Colonic mucosa (tissue), 4 donors: ENCODE data around the gene HIPK2. TPM values are rescaled to one million over a fixed set of nuclear protein-coding genes. Genes with fewer than 3 reads are reported as not detected.
"Not testable (repeated sequence)": the region's sequence is repeated elsewhere in the genome, so short reads cannot be mapped to it uniquely, and the experiment has no call there.

Experiments
- DNase-seq: peaks from one replicate; pipeline ENCODE4 v3.0.0-alpha.2; 2020
- H3K27ac ChIP-seq: fragments of 200-600 bp; one replicate; pipeline ENCODE4 v1.8.0; 2021
- H3K27me3 ChIP-seq: fragments of 200-600 bp; one replicate; pipeline ENCODE4 v1.8.0; 2021
- H3K36me3 ChIP-seq: fragments of 200-600 bp; one replicate; pipeline ENCODE4 v1.8.0; 2021
- H3K4me1 ChIP-seq: fragments of 200-600 bp; one replicate; pipeline ENCODE4 v1.8.0; 2021; ENCODE audit warnings: mild to moderate bottlenecking
- H3K4me3 ChIP-seq: fragments of 200-600 bp; one replicate; pipeline ENCODE4 v1.8.0; 2021
- H3K9ac ChIP-seq, 2 donors: one replicate each; pipeline ENCODE4 v1.7.0; 2013; ENCODE audit warnings: control low read depth in 2 of 2, low read depth in 2 of 2, low read length in 2 of 2
- H3K9me3 ChIP-seq: fragments of 200-600 bp; one replicate; pipeline ENCODE4 v1.8.0; 2021
- intact Hi-C: fragments of 100-400 bp; cut with DNase I; formaldehyde crosslinking; loops from one replicate; pipeline ENCODE4 v1.14.1; 2022
- total RNA-seq, 2 donors: library from RNA; stranded (reverse); fragmentation: NEBNext Ultra II Directional in 1 of 2; extraction: Animal tissue kit (Norgen Biotek cat#: 25700) in 1 of 2; gene quantifications; one replicate each; pipeline ENCODE4 v1.2.1, GENCODE V29; 2021
- TF ChIP-seq, protein P1 (sequence below): fragments of 200-600 bp; IDR thresholded peaks from one replicate; pipeline ENCODE4 v1.8.0; 2022; ENCODE audit warnings: antibody characterized with exemption, mild to moderate bottlenecking
- donor health status: healthy.
- donor health status: DM: no; HTN: no; CAD: no.
- donor health status: DM: no; HTN: no; CAD: no.

HIPK2 gene
- total RNA-seq, 2 donors from 2014 or later: 25.3 to 28.4 TPM

DNA sequence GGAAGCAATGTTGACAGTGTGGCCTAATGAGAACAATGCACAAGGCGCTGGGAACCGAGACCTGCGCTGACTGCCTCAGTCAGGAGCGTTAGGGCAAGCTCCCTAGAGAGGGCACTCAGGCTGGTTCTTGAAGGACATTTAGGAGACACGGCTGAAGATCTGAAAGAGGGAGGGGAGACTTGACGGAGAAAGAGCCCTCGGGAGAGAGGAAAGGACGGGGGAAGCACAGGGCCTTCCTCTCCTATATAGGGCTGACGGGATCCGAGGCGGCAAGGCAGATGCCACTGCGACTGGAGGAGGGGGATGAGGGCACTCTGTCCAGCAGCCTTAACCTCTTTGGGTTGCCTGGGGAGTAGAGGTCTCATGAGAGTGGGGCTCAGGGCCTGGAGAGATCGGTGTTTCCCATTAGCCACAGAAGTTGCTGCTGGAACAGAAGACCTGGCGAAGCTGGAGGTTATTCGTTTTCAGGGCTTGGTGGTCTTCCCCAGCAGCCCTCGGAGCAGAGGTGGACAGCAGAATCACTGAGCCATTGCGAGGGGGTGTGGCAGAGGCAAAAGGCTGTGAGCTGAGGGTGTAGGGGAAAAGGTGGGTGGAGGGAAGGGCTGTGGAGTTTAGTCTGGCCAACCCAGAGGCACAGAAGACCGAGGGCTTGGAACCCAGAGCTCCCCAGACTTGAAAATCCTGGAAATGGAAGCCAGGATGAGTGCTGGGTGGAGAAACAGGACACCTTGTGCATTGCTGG, 218.3 kb downstream of the HIPK2 start:
- no peak overlapping the region for H3K4me3 ChIP-seq
- no peak overlapping the region for H3K9ac ChIP-seq
- TF ChIP-seq, protein P1, sequence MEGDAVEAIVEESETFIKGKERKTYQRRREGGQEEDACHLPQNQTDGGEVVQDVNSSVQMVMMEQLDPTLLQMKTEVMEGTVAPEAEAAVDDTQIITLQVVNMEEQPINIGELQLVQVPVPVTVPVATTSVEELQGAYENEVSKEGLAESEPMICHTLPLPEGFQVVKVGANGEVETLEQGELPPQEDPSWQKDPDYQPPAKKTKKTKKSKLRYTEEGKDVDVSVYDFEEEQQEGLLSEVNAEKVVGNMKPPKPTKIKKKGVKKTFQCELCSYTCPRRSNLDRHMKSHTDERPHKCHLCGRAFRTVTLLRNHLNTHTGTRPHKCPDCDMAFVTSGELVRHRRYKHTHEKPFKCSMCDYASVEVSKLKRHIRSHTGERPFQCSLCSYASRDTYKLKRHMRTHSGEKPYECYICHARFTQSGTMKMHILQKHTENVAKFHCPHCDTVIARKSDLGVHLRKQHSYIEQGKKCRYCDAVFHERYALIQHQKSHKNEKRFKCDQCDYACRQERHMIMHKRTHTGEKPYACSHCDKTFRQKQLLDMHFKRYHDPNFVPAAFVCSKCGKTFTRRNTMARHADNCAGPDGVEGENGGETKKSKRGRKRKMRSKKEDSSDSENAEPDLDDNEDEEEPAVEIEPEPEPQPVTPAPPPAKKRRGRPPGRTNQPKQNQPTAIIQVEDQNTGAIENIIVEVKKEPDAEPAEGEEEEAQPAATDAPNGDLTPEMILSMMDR: no peak
- no peaks in the 10 kb centered on the region for H3K36me3 ChIP-seq
- no peaks in the 10 kb centered on the region for H3K9me3 ChIP-seq
- no peaks in the 10 kb centered on the region for H3K27me3 ChIP-seq
- no peak for DNase-seq
- H3K4me1 ChIP-seq: no peaks in the 10 kb centered on the region
- intact Hi-C loops: no loop called here
- H3K27ac ChIP-seq: no peak overlapping the region

DNA sequence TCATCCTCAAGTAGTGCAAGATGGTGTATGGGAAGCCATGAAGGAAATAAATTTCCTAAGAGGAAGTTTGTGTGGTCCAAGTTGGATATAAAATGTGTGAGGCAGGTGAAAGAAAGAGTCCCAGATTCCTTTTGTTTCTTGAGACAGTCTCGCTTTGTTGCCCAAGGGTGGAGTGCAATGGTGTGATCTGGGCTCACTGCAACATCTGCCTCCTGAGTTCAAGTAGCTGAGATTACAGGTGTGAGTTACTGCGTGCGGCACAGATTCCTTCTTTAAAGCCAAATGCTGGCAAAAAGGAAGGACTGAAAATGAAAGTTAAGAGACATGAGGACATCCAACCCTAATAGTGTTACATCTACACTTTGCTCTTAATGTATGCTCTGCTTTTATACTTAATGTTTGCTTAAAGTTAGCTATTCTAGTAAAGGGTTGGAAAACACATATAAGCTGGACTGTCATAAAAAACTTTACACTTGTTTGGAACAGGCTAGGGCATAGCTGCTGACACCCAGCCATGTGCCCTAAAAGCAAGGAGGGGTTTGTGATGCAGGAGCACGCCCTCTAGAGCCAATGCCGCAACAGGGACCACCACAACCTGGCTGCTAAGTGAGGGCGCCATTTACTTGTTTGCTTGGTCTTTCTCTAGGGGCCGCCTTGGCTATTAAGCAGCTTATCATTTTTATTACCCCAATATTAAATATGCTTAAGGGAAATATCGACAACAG, 219.8 kb downstream of the HIPK2 start:
- H3K4me1 ChIP-seq: no peaks in the 10 kb centered on the region
- intact Hi-C loops: no loop called here
- DNase-seq: peak; percentile 30

DNA sequence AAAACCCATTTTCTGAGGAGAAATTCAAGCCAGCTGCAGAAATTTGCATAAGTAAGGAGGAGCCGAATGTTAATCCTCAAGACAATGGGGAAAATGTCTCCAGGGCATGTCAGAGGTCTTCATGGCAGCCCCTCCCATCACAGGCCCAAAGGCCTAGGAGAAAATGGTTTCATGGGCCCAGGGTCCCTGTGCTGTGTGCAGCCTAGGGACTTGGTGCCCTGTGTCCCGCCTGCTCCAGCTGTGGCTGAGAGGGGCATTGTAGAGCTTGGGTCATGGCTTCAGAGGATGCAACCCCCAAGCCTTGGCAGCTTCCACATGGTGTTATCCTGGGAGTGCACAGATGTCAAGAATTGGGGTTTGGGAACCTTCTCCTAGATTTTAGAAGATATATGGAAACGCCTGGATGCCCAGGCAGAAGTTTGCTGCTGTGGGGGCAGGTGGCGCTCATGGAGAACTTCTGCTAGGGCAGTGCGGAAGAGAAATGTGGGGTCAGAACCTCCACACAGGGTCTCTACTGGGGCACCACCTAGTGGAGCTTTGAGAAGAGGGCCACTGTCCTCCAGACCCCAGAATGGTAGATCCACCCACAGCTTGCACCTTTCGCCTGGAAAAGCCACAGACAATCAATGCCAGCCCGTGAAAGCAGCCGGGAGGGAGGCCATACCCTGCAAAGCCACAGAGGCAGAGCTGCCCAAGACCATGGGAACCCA, 223.7 kb downstream of the HIPK2 start:
- H3K9me3 ChIP-seq, intact Hi-C loops, H3K27me3 ChIP-seq, H3K4me3 ChIP-seq, H3K36me3 ChIP-seq, H3K4me1 ChIP-seq, DNase-seq, H3K9ac ChIP-seq, H3K27ac ChIP-seq: not testable (repeated sequence)

More for the DNA sequence above, 219.8 kb downstream of the HIPK2 start:
- Histone ChIP-seq H3K27ac (no peak overlapping the region), H3K27me3 (no peaks in the 10 kb centered on the region), H3K9ac (no peak overlapping the region), H3K9me3 (no peaks in the 10 kb centered on the region), H3K36me3 (no peaks in the 10 kb centered on the region), H3K4me3 (no peak overlapping the region)
- TF ChIP-seq, protein P1: no peak

DNA sequence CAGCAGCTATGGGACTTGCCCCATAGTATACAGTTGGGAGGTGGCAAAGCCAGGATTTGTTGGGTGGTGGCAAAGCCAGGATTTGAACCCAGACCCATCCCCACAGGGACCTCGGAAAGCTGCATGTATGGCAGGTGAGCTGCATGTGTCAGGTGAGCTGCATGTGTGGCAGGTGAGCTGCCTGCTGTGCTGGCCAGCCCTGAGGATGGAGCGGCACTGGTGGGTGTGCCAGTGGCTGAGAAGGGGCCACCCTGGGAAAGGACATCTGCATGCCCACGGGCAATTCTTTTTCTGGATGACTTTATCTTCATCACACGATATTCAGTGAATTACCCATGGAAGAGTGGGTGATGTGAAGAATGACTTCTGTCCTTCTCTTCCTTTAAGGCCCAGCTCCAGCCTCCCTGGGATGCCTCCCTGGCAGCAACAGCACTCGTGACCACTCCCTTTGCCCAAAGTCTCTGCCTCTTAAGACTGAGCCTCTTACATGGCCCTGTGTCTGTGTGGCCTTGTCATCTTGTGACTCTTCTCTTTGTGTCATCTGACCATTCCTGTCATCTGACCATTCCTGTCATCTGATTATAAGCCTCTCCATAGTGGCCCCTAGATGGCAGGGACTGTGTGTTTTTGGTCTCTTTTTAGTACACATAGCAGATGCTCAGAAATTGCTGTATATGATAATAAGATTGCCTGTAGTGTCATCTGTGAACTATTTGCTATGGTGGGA, 229.3 kb downstream of the HIPK2 start:
- H3K36me3 ChIP-seq: no peaks in the 10 kb centered on the region
- no peak for DNase-seq
- no peaks in the 10 kb centered on the region for H3K4me1 ChIP-seq
- no peaks in the 10 kb centered on the region for H3K27me3 ChIP-seq
- no peaks in the 10 kb centered on the region for H3K9me3 ChIP-seq
- H3K27ac ChIP-seq: no peak overlapping the region
- intact Hi-C loops: no loop called here
- H3K9ac ChIP-seq: no peak overlapping the region
- TF ChIP-seq, protein P1: no peak
- no peak overlapping the region for H3K4me3 ChIP-seq

DNA sequence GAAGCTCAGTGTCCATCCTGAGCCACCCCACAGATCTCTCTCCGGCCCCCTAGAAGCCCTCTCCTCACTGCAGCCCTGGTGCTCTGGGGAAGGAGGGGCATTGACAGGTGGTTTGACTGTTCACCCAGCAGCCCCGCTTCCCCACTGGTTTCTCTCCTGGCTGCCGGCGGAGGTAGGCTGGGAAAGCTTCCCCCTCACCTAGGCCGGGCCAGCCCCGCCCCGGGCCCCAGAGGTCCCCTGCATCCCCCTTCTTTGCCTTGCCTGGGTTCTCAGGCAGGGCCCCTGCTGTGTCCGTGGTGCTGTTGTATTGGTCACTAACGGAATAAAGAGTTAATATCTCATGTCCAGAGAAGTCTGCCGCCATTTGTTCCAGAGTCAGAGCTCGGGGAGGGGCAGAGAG, 233.2 kb downstream of the HIPK2 start:
- Histone ChIP-seq H3K36me3 (no peaks in the 10 kb centered on the region), H3K27ac (no peak overlapping the region), H3K4me3 (no peak overlapping the region), H3K9me3 (no peaks in the 10 kb centered on the region), H3K9ac (no peak overlapping the region), H3K4me1 (no peaks in the 10 kb centered on the region), H3K27me3 (no peaks in the 10 kb centered on the region)
- TF ChIP-seq, protein P1: no peak
- intact Hi-C loops: no loop called here
- no peak for DNase-seq
